HUDEP-2 (cell line): ENCODE data around the gene STC2.
A peak's percentile ranks its signal among the peaks of the same experiment; 100 is the strongest.
"Not testable (repeated sequence)": the region's sequence is repeated elsewhere in the genome, so short reads cannot be mapped to it uniquely, and the experiment has no call there.

Source experiments
- DNase-seq, 76 experiments: peaks; one replicate each; lab custom pipeline; 2025; ENCODE audit not compliant: unreplicated experiment in 76 of 76; lab: John Stamatoyannopoulos, UW

Gene STC2

DNA sequence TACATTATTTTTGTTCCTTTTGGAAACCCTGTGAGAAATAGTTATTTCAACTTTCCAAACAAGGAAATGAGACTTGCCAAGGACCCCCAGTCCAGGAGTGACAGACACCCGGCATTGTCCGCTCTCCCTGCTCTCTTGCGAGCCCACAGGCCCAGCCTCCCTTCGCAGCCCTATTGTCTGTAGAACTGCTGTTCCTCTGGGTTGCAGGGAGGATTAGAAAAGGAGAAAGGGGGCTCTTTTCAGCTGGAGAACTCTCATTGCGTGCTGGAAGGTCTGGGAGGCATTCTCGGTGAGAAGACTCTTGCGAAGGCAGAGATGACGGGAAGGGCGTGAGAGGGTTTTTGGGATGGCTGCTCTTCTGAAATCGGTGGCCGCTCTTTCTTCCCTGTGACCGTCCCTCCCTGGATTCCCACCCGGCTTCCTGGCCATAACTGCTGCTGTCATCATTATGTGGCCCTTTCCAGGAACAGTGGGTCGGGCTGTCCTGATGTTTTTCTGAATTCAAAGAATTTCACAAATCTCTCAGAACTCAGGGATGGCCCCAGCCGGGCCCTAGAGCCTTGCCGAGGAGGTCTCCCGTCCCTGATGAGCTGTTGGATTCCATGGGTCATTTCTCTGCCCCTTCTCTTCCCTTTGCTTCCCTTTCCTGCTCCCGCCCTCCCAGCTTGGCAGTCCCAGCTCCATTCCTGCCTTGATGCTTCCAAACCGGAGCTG, 29.8 kb downstream of the STC2 start:
- DNase-seq: no peak

DNA sequence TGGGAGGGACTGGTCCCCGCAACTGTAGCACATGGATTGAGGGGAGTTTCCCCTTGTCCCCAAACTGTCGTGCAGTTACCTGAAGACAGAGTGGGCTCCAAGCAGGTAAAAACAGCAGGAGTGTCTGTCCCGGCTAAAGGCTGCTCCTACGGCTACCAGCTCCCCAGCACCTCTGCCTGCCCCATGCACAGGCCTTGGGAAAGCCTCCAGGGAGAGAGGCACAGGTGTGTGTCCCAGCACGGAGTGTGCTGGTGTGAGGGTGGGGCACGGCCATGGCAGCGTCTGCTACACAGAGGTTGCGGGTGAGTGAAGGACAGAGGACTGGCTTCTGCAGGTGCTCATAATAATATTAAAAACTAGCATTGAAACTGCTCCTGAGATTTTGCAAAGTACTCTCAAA, 30.4 kb downstream of the STC2 start:
- DNase-seq: no peak

DNA sequence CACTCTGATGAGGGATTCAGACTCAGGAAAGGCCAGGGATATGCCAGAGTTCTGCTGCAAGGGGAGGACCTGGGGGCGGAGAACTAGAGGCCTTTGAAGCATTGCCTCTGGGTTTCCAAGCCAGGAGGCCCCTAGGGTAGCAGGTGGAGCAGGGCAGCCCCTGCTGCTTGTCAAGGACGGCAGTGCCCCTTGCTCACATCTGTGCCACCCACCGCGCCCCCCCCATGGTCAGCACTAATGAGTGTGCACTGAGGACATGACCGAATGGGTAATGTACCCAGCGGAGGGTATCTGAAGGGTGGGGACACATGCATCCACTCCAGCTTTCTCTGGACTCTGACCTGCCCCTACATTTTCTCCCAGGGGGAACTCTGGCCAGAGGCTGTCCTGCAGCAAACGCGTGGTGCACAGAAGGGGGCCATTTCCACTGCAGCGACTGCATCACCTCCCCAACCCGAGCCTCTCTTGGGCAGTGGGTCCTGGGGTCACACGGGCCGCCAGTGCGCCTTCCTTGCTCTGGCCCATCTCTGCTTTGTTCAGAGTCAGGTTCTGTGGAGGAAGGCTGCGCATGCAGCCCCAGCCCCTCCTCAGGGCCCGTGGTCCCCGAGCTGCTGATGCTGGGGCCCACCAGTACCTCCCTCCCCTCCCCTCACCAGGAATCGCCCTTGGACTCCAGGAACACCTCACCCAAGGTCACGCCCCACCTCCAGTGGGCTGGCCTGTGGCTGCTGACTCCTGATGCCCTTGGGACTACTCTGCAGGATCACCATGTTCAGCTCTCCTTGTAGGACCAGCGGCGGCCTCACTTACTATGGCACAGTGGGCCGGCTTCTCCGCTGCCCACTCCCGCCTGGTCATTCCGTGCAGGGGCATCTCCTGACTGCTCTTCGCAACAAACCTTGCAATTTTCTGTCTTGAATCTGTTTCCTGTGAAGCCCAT, 31.2 kb downstream of the STC2 start:
- DNase-seq: no peak

DNA sequence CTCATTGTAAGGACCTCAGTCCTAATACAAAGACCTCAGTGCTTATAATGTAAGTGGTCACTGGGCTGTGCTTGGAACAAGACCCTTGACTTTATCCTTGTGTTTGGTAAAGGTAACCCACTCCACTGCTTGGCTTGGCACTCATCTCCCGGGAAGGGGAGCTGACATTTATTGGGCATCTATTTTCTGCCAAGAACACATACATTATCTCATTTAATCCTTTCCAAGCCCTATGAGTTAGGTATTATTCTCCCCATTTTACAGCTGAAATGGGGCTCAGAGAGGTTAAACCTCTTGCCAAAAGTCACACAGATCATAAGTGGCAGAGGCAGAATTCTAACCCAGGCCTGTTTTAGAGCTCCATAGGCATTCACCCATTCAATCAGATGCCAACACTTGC, 32.4 kb downstream of the STC2 start:
- no peak for DNase-seq

DNA sequence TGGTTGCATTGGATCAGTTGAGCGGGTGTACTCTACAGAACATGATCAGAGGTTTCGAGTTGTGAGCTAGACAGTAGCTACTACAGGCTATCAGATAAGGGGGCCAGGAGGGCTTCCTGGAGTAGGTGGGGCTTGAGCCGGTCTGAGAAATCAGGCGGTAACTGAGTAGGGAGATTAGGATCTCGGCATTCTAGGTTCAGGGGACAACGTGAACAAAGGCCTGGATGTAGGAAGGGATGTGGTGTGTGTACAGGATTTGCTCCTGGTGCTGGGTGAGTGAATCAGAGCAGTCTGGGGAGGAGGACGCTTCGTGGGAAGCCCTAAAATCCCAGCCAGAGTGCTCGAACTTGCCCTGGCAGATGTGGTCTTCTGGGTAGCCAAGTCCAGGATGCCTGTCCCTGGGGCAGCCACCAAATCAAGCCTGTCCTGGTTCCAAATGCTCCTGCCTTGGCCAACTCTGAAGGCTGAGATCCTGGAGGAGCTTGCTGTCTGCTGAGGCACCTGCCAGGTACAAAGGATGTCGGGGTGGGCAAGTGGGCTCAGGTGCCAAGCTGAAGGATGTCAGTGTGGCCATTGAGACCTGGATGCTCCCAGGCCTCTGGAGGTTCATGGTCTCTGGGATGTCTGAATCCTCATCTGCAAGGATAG, 33.4 kb downstream of the STC2 start:
- no peak for DNase-seq

DNA sequence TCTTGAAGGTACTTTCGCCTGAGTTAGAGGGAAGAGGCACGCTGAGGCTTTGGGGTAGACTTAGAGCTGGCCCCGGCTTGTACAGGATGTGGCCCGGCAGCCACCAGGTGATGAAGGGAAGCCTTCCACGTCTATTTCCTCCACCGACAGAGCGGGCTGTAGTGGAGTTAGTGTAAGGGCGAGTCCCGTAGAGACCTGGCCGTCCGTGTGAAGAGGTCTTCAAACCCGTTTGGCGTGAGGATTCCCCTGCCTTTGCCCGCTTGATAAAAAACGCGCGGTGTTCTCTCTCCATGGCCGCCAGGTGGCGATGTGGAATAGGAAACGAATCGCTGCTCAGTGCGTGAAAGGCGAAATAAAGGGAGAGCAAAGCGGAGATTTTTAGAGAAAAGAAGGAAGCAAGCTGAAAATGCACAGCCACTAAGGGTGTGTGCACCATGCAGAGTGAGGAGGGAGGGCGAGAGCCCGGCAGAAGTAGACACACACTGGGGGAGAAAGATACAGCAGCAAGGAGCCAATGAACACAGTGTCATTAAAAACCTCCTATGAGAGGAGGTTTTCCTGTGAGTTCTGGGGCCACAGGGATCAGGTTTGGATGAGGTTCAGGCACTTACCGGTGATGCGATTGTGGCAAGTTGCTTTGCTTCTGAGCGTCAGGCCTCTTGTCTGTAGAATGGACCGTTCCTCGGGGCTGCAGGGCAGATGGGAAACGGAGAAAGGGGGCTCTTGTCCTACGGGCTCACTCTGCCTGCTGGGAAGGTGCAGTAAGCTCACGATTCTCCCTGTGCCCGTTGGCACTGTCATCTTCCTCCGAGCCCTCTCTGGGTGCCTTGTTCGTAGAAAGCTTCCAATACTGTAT, 34.2 kb downstream of the STC2 start:
- peak in 58 of 76 experiments; percentile 1 to 73 (median 33) for DNase-seq

DNA sequence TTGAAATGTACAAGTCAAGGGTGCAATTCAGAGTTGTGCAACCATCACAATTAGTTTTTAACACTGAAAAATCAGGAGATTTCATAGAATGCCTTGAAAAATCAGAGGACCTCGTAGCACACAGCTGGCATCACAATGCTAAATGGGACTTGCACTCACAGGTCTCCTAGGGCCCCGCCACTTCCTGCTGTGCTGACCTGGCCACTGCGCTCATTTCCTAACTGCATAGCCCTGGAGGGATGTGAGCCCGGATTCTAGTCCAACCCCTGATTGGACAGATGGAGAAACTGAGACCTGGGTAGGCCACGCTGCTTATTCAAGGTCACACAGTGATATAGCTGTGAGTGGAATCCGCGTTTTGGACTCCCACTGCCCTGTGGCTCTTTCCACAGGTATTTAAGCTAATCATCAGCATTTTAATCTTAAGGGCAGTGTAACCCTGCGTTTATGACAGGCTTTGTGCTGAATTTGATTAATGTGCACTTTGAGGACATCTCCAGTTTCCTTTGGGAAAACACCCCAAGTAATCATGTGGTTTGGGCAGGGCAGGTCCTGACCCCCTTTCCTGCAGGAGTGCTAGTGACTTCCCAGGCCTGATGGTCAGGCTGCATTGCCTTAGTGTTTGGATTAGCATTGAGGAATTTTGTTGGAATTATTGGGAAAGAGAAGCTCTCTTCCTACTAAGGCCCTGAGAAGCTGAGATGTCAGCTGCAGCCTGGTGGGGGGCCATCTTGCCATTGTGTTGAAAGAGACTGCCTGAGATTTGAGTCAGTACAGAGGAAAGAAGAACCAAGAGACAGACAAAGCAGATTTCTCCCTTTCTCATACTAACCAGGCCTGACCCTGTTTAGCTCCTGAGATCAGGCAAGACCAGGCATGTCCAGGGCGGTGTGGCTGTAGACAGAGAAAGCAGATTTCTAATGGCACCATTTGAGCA, 36.2 kb downstream of the STC2 start:
- no peak for DNase-seq

DNA sequence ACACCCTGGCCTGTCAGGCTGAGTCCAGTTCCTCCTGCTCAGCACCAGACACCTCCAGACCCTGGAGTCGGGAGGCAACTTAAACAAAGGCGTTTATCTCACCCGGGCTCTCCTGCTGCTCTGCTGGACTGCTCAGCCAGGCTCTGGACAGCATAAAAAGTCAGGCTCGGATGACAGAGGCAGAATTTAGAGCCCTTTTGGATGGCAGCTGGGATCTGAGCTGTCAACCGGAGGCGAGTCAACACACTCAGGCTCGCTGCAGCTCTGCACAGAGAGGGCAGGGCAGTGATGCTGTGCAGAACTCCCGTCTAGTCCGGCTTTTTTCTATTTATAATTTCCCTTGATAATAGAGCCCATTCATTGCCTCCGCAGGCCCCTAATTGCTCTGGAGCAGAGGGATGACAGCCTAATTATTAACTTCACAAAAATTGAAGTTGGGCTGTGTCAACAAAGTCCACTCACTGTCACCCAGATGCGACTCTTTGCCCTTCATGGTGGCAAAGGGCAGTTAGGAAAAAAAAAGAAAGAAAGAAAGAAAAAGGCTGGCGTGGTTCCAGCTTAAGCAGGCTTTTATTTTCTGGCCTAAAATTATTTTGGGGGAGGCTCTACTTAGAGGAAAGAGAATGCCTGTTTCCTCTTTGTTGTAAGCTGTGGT, 37.6 kb downstream of the STC2 start:
- DNase-seq: no peak

DNA sequence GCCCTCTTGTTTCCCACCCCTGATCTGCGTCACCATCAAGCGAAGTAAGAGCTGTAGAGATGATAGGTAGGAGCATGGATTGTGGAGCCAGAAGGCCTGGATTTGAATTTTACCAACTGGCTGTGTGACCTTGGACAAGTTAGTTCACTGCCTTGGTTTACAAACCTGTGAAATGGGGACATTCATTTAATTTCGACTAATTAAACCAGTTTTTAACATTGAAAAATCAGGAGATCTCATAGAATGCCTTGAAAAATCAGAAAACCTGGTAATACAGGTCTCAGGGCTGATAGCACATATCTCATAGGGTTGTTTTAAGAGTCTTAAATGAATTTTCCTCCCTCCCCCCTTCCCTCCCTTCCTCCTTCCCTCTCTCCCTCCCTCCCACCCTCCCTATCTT, 38.8 kb downstream of the STC2 start:
- no peak for DNase-seq

DNA sequence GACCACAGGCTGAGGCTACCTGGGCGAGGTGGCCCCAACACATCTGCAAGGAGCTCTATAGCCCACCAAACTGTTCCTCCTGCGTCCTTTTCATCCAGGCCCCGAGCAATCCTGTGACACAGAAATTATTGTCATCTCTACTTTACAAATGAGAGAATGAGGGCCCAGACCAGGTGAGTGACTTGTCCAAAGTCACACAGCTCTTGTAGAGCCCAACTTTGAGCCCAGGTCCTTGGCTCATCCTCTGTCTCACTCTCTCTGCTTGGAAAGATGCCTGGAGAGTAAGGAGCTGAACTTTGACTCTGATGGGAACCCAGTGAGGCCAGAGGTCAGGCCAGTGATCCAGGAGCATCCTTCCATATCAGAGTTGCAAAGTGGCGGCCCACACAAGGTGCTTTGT, 39.6 kb downstream of the STC2 start:
- DNase-seq: no peak

DNA sequence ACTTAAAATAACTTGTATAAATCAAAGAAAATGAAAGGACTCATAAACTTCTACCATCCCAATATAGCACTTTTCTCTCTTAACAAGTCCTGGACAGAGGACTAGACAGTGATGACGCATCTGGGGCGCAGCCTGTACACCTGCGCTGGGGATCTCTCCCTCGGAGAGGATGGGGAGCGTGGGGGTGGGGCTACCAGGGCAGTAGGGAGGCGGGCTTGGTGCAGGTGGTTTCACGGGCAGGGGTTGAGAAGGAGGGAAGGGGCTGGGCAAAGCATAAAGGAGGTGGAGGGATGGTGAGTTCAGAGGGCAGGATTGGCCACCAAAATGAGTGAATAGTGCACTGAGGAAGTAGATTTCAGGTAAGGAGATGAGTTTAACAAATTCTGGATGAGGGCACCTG, 41.1 kb downstream of the STC2 start:
- DNase-seq: no peak

DNA sequence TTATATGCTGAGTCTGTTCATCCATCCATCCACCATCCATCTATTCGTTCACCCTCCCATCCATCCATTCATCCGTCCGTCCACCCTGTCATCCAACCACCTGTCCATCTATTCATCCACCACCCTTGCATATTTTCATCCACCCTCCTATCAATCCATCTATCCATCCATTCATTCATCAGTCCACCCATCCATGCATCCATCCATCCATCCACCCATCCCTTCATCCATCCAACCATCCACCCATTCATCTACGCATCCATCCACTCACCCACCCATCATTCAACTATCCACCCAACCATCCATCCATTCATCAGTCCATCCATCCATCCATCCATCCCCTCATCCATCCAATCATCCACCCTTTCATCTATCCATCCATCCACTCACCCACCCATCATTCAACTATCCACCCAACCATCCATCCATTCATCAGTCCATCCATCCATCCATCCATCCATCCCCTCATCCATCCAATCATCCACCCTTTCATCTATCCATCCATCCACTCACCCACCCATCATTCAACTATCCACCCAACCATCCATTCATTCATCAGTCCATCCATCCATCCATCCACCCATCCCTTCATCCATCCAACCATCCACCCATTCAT, 43.8 kb downstream of the STC2 start:
- DNase-seq: not testable (repeated sequence)

DNA sequence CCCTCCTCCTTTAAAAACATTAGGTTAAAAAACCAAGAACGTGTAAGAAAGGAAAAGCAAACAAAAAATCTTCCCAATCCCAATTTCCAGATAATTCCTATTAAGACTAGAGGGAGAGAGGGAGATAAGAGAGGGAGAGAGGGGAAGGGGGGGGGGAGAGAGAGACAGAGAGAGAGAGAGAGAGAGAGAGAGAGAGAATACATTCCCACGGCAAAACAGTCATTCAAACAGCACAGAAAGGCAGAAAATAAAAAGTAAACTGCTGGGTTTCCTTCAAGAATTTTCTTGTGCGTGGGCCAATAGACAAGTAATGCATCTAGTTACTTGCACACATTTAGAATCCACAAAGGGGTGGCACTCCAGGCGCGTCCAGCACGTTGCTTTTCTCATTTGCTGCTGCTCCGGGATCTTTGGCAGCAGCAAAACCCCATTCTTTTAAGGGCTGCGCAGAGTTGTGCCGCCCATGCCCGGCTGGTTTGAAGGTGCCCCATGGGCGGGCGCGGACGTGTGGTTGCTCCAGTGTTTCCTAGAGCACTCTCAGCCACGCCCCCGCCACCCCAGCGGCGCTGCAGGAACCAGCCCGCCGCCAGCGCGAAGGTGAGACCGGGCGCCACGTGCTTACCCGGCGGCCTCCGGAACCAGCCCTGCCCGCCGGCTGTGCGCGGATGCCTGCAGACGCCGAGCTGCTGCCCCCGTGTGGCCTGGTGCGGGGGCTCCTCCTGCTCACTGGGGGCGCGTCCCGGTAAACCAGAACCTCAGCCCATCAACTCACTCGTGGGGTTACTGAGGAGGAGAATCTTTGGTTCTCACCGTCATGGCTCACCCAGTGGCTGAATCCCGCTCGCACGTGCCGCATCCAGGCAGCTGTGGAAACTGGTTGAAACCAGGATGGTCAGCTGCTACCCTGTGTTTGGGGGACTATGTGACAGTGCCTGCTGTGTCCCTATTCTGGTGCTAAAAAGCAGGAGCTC, 44.6 kb downstream of the STC2 start:
- peak in 74 of 76 experiments; percentile 7 to 86 (median 73) for DNase-seq

DNA sequence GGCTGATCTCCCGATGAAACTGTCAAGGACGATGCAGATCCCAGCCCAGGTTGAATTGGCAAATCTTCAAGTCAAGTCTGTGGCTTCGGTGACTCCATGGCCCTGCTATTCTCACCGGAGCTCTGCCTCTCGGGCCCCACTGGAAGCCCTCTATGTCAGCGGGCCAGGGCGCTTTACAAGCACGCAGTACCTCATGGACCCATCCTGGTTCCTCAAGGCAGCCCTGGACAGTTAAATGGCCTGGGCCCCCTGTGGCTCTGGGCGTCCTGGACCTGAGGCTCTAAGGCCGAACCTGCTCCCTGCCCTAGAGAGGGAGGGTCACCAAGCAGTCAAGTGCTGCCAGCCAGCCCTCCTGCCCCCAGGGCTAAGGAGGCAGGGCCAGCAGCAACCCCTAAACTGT, 45.3 kb downstream of the STC2 start:
- DNase-seq: no peak

DNA sequence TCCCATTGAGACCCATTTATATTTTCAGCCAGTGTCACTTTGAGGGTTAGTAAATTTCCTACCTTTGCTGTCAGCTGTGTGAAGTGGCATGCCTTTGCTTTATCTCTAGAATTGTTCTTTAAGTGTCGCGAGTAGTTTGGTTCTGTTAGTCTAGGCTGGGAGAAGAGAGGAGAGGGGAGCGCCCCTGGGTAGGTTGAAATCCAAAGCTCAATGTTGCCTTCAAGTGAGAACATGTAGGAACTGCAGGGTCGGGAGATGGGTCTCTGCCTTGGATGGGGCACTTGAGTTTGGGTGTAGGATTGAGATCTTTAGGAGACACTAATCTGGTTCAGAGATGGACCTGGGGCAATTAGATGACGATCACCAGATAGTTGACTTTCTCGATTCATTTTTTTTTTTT, 46.3 kb downstream of the STC2 start:
- peak in 1 of 76 experiments; percentile 6 for DNase-seq

DNA sequence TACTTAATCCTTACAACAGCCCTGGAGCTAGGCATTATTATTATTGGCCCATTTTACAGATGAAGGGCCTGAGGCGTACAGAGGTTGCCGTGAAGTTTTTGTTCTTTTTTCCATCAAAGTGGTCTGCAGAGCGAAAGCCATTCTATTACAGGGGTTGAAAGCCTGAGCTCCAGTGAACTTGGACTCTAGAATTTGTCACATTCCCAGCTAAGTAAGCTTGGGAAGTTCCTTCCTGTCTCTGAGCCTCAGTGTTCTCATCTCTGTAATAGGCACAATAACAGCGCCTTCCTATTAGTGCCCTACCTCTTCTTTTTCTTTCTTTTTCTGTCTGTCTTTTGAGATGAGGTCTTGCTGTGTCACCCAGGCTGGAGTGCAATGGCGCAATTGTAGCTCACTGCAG, 49.0 kb downstream of the STC2 start:
- no peak for DNase-seq

DNA sequence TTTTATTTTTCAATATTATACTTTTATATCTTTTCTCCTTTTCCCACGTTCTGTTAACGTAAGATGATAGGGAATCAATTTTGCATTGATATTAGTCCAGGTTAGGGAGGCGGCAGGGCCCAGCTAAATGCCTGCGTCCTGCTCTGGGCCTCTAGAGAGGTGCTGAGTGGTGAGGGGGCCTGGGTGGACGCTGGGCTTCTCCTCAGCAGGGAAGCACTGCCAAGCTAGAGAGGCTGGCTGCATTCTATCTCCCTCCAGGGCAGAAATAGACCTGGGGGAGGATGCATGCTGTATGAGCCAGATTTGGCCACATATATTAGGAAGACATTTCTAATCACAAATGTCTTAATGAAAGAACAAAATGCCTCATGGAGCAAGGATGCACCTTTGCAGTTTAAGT, 49.6 kb downstream of the STC2 start:
- no peak for DNase-seq
